NCI-H1105 (cell line): ENCODE data around the gene CLMN.

Source experiments
- DNase-seq: peaks from one replicate; lab custom pipeline; 2025; lab: John Stamatoyannopoulos, UW

CLMN gene

DNA sequence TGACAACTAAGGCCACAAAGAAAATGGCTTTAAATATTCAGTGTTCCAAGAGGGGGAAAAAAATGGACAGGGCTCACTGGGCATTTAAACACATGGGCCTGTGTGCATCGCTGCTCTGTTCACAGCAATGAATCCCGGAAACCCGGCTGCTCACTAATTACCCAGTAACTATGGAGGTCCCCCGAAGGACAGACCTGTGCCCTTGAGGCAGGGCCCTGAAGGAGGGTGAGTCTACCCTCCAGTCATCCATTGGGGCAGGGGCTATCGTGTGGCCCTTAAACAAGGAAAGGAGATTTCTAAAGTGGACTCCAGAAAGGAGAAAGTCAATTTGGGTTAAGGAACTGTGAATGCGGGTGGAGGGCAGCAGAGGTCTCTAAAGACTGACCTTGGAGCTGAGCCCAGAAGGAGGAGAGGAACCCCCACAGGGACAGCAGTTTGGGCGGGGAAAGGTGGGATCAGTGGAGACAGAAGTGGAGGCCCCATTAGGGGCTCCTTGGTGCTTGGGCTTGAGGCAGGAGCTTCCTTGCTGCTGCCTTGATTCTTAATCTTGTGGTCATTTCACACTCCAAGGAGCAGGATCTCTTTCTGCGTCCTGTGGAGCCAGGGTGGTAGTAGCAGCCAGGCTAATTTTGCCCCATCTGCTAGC lies 1.4 kb upstream of the CLMN start:
- DNase-seq, result no peak

DNA sequence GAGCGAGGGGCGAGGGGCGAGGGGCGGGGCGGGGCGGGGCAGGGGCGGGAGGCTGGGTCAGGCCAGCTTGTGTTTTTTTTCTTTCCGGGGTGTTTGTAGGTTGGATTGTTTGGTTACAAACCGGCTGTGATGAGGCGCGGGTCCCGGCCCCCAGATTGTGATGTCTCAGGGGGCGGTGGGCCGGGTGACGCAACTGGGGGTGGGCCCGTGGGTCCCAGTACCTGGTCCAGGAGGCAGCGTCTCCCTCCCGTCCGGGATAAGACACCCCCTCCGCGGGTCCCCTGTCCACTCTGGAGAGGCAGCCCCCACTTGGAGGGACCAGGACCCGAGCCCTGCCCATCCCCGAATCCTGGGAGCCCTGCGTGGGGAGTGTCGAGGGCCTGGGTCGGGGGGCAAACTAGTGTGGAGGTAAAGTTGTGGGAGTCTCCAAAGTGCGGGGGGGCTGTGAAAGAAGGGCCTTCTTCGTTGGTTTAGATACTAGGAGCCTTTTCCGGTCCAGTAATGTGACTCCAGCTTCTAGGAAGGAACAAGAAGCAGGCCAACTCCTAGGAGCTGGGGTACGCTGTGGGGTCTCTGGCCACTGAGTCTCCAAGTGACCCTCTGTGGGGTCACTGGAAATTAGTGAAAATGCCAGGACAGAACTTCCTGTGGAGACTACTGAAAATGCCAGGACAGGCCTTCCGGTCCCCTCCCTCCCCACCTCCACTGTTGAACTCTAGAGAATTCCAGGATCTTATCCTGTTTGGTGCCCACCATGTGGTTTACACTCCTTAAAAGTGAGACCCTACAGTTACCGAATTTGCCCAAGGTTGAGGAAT lies 579 bp upstream of the CLMN start:
- no peak for DNase-seq

DNA sequence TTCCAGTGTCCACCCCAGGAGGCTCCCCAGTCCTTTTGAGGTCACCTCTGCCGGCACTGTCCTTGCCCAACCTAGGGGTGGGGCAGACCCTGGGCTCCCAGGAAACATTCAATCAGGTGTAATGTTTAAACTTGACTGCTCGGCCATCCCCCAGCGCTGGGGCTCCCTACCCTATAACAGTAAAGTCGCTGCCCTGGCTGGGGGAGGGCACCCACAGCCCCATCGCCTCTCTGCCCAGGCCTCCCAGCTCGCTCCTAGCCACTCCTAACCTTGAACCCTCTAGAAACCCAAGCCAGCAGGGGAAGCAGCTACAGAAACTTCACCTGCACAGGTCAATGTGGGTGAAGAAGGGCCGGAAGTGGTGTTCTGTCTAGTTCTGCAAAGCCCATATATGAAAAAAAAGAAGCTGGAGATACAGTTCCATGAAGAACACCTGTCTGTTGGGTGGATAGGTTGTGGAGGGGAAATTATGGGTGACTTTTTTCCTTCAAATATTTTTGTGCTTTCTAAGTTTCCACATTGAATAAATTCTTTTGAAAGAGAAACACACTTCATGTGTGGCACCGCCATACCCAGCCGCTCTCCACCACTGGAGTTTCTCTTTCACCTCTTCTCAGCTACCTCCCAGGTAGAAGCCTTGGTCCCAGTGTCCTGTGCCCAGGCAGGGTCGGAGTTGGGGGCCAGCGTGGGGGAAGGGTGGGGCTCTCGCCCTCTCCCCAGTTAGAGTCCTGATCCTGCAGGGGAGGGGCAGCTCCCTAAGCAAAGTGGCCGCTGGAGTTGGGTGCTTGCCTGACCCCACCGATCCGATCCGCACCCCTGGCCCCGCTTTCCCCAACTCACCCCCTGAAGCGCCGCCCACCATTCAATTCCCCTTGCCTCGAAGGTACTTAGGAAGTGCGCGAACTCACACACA lies 1.1 kb downstream of the CLMN start:
- no peak for DNase-seq

DNA sequence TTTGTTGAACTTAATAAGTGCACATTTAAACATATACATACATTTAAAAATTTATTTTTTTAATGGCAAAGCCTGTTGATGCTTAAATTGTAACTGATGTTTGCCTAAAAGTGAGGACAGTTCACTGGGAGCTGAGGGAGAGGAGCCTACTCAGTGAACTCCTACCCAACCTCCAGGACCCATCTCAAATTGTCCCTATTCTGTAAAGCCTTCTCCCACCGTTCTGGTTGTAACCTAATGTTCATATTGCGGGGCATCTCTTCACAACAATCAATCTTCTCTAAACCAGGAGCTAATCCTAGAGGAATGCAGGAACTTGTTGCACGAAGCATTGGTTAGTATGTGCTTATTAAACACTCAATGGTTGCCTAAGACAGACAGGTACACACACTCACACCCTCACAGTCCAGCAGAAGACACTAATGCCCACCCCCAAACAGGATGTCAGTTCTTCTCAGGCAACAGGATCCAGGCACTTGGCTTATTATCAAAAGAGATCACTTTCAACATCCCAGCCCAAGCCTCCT lies 1.8 kb downstream of the CLMN start:
- no peak for DNase-seq

DNA sequence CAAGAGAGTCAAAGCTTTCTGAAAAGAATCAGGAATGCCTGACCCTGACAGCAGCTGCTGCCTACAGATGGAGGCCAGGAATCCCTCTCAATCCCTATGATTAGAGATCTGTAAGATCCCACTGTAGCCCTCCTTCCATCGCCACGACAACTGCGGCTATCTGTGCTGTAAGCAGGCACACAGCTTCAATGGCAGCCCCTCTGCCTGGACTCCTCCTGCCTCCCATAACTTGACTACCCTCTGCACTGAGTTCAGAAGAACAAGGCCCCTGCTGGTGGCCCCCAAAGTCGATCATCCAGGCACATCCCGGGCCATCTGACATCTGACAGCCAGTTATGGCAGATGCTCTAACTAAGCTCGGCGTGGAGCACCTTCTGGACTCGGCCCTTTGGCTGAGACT lies 2.9 kb downstream of the CLMN start:
- no peak for DNase-seq

DNA sequence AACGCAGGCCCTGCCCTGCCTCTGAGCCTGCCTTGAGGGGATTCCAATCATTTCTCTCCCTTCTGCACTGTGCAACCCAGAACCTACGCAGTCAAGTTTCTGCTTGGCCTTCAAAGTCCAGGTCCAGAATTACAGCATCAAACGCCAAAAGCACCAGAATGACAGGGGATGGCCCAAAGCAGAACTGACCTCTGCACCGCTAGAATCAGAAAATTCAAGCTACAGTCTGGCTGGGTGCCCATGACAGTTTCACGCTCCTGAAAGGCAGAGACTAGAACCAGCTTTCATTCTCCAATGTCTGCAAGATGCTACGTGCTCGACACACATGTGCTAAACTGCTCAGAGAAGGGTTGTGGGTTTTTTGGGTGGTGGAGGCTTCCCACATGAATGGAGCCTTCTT lies 4.1 kb downstream of the CLMN start:
- no peak for DNase-seq

DNA sequence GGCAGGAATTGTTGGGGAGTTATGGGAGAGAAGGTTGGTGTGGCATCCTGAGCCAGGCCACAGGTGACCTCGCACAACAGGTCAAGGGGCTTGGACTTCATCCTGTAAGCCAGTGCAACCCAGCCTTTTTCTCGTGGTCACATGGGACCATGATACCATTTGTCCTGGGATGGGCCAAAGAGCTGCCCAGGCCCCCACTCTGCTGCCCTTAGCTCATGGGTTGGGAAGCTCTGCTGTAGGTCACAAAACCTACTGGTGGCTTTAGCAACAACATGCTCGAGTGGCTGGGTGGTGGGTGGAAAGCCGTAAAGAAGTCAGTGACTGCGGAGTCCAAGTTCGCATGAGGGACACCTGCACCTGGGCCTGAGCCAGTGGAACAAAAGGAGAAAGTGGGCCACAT lies 4.6 kb downstream of the CLMN start:
- no peak for DNase-seq

DNA sequence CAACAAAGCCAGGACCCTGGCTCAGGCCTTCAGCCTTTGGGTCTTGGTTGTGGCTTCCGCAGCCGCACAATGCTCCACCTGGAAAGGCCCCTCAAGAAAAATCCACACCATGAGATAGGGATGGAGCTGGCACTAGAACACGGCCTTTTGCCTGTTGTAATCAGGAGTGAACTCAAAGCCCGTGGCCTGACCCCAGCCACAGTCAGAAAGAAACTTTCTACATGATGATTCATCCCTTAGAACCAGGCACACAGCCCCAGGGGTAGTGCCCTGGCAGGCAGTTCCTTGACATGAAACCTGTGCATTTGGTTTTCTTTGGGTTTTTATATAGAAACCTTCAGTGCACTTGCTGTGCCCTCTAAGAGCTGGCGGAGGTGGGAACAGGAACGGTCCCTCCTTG lies 5.1 kb downstream of the CLMN start:
- DNase-seq, result no peak

DNA sequence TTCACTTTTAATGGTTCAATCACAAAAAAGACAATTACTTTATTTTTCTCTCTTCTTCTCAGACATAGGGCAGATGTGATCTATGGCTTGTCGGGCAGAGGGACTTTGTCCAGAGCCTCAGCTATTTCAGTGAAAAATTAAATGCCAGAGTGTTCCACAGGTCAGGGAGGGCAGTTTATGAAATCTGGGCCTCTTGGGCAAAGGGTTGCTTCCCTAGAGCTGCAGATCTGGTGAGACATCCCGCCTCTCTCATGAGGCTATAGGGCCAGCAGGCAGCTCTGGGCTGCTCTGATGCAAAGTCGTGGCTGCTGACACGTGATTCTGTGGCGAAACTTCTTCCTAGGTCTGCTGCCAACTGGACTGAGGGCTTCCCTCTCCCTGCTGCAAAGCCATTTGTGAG lies 6.0 kb downstream of the CLMN start:
- no peak for DNase-seq

DNA sequence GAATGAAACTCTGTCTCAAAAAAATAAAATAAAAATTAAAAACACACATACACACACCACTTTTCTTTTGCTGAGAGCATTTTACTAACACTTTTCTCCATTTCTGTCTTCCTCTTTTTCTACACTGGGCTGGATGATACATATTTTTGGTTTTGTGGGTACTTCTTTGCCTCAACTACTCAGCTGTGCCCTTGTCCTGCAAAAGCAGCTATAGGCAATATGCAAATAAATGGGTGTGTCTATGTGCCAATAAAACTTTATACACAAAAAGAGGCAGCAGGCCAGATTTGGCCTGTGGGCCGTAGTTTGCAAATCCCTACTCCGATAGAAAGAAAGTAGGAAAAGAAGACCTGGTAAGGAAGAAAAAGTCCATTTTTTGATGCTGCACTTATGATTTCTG lies 6.5 kb downstream of the CLMN start:
- DNase-seq, result no peak

DNA sequence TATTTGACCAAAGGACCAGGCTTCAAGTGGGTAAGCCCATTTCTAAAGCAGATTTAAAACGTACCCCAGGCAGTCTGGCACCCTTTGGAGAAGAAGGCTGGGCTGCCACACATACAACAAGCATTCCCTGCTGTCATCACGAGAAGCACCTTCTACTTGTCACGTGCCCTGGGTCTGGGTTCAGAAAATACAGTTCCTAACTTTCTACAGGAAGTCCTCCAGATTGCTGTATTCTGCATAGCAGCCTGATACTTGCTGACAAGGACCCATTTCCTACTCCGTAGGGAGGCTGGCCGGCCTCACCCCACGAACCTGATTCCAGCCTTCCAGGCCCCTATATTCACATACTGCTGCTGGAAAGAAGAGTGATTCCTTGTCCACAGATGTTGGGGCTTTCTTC lies 7.4 kb downstream of the CLMN start:
- no peak for DNase-seq

DNA sequence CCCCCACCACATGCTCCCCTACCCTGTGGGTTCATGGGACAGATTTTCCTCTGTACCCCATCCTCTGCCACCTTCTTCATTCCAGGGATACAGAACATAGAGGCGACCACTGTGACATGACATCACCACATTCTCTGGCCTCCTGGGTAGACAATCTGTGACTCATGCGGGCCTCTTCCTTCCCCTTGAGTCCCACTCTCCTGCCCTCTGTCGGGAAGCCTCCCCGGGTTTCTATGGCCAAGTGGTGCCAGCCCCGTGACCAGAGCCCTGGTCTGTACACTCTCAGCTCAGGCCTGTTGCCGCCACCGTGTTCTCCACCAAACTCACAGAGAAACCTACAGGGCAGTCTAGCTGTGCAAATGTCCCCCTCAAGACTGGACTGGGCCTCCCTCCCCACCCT lies 8.0 kb downstream of the CLMN start:
- DNase-seq, result no peak

DNA sequence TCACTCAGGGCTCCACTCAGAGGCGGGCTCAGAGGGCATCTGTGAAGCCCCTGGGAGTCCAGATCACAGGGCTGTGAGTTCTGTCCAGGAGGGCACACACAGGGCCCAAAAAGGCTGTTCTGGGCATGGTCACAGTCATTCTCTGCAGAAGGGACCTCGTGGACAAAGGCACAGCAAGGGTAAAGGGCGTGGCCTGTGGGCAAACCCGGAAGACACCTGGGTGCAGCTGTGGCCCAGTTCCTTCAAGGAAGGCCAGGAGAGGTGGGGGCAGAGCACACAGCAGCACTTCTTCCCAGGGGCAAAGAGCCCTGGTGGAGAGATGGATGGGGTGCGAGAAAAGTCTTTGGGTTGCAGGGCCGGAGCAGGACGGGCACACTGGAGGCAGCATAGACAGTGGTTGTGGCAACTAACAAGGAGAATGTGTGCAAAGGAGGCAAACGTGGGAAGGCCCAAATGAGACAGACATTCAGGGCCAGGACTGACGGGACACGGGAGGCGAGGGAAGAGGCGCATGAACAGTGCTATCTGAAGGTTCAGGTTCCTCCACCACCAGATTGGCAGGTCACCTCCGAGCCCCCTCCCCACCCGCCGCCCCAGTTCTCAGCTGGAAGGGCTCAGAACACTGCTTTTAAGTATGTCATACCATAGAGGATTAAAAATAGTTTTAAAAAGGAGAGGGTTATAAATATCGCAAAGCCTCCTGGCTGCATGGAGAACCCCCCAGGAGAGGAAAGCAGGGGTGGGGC lies 8.9 kb downstream of the CLMN start:
- no peak for DNase-seq

DNA sequence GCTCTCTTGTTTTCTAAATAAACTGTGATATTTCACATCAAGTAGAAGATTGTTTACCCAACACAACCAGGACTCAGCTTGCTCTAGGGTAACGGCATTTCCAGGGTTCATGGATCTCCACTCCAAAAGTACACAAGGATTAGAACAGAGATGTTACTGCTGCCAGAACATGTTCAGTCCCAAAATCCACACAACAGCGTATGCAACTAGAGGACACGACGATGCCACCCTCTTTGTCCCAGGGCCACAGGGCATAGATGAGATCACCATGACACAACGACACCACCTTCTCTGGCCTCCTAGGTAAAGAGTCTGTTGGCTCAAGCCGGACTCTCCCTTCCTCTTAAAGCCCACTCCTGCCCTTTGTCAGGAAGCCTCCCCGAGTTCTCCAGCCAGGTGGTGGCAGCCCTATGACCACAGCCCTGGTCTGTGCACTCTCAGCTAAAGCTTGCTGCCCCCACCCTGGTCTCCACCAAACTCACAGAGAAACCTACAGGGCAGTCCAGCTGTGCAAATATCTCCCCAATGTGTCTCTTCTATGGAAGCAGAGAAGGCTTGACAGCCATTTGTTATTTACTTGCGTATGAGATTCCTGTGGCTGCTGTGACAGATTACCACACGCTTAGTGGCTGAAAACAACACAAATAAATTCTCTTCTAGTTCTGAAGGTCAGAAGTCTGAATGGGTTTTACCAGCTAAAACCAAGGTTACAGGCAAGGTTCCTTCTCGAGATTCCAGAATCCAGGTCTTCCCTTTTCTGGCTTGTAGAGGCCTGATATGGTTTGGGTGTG lies 10.3 kb downstream of the CLMN start:
- no peak for DNase-seq

DNA sequence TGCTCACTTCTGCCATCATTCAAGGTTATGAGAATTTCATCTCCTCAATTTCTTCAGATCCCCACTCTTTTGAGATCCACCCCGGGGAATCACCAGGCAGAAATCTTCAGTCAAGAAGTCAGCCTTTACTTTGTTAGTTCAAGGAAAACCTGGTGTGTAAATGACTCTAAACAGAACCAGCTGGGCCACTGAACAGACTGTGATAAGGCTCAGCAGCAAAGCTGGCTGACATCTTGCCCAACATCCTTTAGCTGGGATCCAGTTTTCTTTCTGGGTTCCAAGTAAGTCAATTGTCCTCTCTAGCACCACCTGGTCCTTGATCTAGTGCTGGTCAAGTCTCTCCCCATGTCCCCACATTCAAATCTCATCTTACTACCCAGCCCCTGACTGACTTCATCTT lies 11.6 kb downstream of the CLMN start:
- no peak for DNase-seq

DNA sequence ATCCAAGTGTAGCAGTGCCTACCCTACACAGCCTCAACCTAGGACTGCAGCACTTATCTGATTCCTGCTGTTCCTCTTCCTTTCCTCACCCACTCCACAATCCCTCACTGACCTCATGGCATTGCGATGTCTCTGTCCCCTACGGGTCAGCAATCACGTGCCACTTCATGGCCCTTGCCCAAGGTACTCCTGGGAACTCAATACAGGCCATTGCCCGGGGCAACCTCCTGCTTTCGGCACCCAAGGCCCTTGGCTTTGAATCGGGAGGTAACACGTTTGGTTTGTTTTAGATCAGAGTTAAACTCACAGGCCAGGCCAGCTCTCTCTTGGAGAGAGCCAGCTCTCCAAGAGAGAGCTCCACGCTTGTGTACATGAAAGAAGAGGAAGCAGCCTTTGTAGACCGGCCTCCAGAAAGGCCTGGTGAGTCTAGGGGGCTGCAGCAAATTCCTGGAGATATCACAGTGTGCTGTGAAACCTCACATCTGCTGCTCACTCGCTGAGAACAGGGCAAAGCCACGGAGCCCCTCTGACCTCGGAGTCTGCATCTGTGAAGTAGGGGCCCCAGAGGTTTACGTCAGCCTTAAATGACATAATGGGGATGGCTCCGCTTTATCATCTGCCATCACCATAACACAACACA lies 12.2 kb downstream of the CLMN start:
- DNase-seq, result no peak

DNA sequence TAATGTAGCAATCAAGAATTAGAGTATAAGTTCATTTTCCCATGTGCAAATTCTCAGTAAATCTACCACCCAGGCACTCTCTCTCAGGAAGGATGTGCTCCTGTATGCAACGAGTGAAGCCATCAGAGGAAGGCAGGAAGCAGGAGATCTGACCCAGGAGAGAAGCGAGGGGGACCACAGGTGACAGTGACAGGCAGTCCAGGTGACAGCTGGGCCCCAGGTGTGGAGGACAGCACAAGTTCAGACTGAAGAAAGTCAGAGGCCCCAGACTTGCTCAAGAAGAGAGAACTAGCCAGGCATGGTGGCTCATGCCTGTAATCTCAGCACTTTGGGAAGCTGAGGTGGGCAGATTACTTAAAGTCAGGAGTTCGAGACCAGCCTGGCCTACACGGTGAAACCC lies 13.8 kb downstream of the CLMN start:
- DNase-seq, result no peak

DNA sequence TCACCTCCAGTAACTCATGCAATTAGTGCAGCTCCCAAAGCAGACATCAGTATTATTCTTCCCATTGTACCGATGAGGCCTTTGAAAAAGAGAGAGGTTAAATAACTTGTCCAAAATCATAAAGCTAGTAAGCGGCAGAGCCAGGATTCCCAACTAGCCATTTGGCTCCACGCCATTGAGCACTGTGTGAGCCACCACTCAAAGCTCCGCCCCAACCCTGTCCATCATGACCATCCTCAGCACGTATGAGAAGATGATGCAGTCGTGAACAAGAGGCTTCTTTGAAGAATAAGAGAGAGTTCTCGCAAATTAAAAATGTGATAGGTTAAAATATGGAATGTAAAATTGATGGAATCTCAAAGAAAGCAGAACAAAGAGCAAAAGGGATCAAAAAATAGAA lies 14.6 kb downstream of the CLMN start:
- DNase-seq, result no peak

DNA sequence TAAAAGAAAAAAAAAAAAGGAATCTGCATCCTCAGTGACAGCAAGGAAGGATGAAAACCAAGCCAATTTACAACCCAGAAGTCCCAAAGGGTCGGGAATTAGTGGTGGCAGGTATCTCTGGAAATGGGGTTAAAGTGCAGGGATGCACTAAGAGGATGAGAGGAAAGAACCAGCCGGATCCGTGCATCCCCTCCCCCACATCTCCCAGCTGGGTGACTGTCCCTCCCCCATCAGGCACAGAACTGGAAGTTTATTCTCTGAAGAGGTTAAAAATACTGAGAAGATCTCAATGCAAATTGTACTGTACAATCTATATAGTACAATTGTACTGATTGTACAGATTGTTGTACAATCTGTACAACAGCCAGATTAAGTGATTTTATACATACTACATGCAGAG lies 15.4 kb downstream of the CLMN start:
- DNase-seq, result no peak

DNA sequence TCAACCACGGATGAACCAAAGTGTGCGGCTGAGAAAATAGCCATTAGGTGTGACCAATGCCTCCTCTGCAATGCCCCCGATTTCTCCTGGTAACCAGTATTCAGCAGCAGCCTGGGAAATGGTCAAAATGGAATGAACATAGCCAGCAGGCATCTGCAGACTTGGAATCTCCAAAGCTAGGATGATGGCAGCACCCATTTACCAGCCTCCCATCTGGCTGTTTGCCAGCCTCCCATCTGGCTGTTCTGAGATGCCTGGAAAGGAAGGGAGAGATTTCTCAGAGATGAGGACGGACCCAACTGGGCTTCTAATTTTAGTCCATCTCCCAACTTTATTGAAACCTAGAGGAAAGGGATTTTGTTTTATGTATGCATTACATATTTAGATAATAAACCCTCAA lies 16.2 kb downstream of the CLMN start:
- peak; percentile 31 for DNase-seq
